ENCODE data around the gene PRKCI. TPM values are rescaled to one million over a fixed set of nuclear protein-coding genes. Genes with fewer than 3 reads are reported as not detected.
A peak's percentile ranks its signal among the peaks of the same experiment; 100 is the strongest.

PRKCI gene
- total RNA-seq, 1 experiment from 2014 or later: 25.2 TPM

DNA sequence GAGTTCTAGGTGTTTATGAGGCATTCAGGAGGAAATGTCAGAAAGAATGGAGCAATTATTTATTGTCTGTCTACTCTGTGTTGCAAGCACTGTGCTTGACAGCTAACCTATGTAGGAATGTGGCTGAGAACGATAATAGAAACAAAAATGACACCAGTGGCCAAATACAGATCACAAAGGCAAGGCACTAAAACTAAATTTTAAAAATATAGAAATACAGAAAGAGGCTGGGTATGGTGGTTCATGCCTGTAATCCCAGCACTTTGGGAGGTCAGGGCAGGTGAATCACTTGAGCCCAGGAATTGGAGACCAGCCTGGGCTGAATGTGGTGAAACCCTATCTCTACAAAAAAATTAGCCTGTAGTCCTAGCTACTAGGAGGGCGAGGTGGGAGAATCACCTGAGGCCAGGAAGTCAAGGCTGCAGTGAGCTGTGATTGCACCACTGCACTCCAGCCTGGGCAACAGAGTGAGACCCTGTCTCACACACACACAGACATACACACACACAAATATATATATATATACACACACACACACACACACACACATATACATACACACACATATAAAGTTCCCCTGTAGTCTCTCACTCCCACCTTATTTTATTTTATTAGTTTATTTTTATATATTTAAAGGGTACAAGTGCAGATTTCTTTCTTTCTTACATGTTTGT lies 6.0 kb downstream of the PRKCI start:
- peak; percentile 55; the same call in 1 of the 2 replicates for TF ChIP-seq CEBPB (IDR thresholded peaks at IDR 0.05; ENCODE audit: low read depth)
- no peak for TF ChIP-seq FOSL1 (IDR thresholded peaks at IDR 0.05; ENCODE audit: low read depth)
- Histone ChIP-seq H3K9me2 (ENCODE audit: insufficient read depth) (no peaks in the 10 kb centered on the region), H3K27me3 (ENCODE audit: insufficient read depth, low read length) (no peaks in the 10 kb centered on the region), H3K4me2 (ENCODE audit: low read length) (no peak overlapping the region), H2AFZ (ENCODE audit: low read depth, low read length, poor library complexity, severe bottlenecking) (no peak overlapping the region), H3K79me2 (ENCODE audit: insufficient read depth, low read length) (peaks cover 95% of the 10 kb centered on the region), H3K4me1 (ENCODE audit: control insufficient read depth in 1 of 2, insufficient read depth in 2 of 2, low read length in 2 of 2) (peaks cover 3 to 21% of the 10 kb centered on the region in 2 experiments), H3K27ac (ENCODE audit: low read depth, low read length) (no peak overlapping the region), H3K4me3 (replicated peaks in 1 of 2; ENCODE audit: low read depth in 1 of 2, low read length in 2 of 2) (no peak overlapping the region), H3K36me3 (ENCODE audit: control insufficient read depth in 1 of 2, insufficient read depth in 2 of 2, low read length in 2 of 2) (no peaks in the 10 kb centered on the region), H3K9me3 (ENCODE audit: control insufficient read depth in 1 of 2, insufficient read depth in 1 of 2, low read depth in 1 of 2, low read length in 2 of 2) (no peaks in the 10 kb centered on the region), H3K9ac (ENCODE audit: low read length) (no peak overlapping the region), H4K20me1 (ENCODE audit: insufficient read depth) (peaks cover 4% of the 10 kb centered on the region; the same call in 1 of the 2 replicates)
- no TSS peak for BruUV-seq (replicated peaks)
- ChIA-PET POLR2A (no interaction called here), CTCF (no interaction called here), RAD21 (ENCODE audit: low non-redundant PET in 1 of 2, low total read pairs in 2 of 2, uncharacterized antibody in 2 of 2, unreplicated experiment in 2 of 2) (no interaction called here)
- intact Hi-C loops (cut with micrococcal nuclease): no loop called here
- ATAC-seq: 0 out of 2 replicates have a peak, but pooled peaks have one; percentile 44
- DNase-seq (ENCODE audit: low read depth, low spot score): no peak

DNA sequence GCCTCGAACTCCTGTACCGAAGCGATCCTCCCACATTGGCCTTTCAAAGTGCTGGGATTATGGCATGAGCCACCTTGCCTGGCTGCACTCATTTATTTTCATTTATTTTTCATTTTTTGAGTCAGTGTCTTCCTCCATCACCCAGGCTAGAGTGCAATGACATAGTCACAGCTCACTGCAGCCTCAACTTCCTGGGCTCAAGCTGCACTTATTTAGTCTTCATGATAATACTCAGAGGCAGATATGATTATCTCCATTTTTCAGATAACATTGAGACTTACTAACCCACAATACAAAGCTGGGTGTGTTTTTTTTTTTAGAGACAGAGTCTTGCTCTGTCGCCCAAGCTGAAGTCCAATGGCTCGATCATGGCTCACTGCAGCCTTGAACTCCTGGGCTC lies 10.0 kb downstream of the PRKCI start:
- intact Hi-C loops (cut with micrococcal nuclease): no loop called here
- H4K20me1 ChIP-seq (ENCODE audit: insufficient read depth): no peaks in the 10 kb centered on the region
- ChIA-PET CTCF (no interaction called here), RAD21 (ENCODE audit: low non-redundant PET in 1 of 2, low total read pairs in 2 of 2, uncharacterized antibody in 2 of 2, unreplicated experiment in 2 of 2) (no interaction called here), POLR2A (no interaction called here)
- TF ChIP-seq ZFX (IDR thresholded peaks at IDR 0.05) (no peak), POLR2AphosphoS5 (IDR thresholded peaks at IDR 0.05; ENCODE audit: low read depth, low read length) (no peak), EGR1 (IDR thresholded peaks at IDR 0.05; ENCODE audit: low read depth) (no peak), SP1 (IDR thresholded peaks at IDR 0.05; ENCODE audit: low read depth) (no peak), CEBPB (IDR thresholded peaks at IDR 0.05; ENCODE audit: low read depth) (no peak), EZH2 (IDR thresholded peaks at IDR 0.05) (no peak), POLR2A (IDR thresholded peaks at IDR 0.05; ENCODE audit: borderline replicate concordance, extremely low read depth, insufficient read depth, insufficient read length) (no peak), YY1 (IDR thresholded peaks at IDR 0.05; ENCODE audit: extremely low read depth, insufficient replicate concordance, low read depth, low read length) (no peak), CBX3 (IDR thresholded peaks at IDR 0.05; ENCODE audit: low read depth) (no peak), ZNF274 (IDR thresholded peaks at IDR 0.05; ENCODE audit: low read depth, low read length) (no peak), ELF1 (IDR thresholded peaks at IDR 0.05; ENCODE audit: borderline replicate concordance, low read depth) (no peak), FOSL1 (IDR thresholded peaks at IDR 0.05; ENCODE audit: low read depth) (no peak), TCF7L2 (IDR thresholded peaks at IDR 0.05; ENCODE audit: borderline replicate concordance, extremely low read depth, insufficient read depth, insufficient read length) (no peak), JUND (IDR thresholded peaks at IDR 0.05) (no peak)
- TF ChIP-seq, protein P1, sequence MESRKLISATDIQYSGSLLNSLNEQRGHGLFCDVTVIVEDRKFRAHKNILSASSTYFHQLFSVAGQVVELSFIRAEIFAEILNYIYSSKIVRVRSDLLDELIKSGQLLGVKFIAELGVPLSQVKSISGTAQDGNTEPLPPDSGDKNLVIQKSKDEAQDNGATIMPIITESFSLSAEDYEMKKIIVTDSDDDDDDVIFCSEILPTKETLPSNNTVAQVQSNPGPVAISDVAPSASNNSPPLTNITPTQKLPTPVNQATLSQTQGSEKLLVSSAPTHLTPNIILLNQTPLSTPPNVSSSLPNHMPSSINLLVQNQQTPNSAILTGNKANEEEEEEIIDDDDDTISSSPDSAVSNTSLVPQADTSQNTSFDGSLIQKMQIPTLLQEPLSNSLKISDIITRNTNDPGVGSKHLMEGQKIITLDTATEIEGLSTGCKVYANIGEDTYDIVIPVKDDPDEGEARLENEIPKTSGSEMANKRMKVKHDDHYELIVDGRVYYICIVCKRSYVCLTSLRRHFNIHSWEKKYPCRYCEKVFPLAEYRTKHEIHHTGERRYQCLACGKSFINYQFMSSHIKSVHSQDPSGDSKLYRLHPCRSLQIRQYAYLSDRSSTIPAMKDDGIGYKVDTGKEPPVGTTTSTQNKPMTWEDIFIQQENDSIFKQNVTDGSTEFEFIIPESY (IDR thresholded peaks at IDR 0.05; ENCODE audit: extremely low read depth, insufficient replicate concordance, low read length): no peak
- TF ChIP-seq, protein P2, sequence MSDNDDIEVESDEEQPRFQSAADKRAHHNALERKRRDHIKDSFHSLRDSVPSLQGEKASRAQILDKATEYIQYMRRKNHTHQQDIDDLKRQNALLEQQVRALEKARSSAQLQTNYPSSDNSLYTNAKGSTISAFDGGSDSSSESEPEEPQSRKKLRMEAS (IDR thresholded peaks at IDR 0.05): no peak
- peaks cover 3 to 10% of the 10 kb centered on the region in 2 experiments; a peak in 2 of 4 replicates for H3K4me1 ChIP-seq (ENCODE audit: control insufficient read depth in 1 of 2, insufficient read depth in 2 of 2, low read length in 2 of 2)
- H3K9ac ChIP-seq (ENCODE audit: low read length): no peak overlapping the region
- ATAC-seq (no peak), DNase-seq (ENCODE audit: low read depth, low spot score) (no peak)
- no peaks in the 10 kb centered on the region for H3K27me3 ChIP-seq (ENCODE audit: insufficient read depth, low read length)
- H3K9me2 ChIP-seq (ENCODE audit: insufficient read depth): no peaks in the 10 kb centered on the region
- H3K4me2 ChIP-seq (ENCODE audit: low read length): no peak overlapping the region
- H3K27ac ChIP-seq (ENCODE audit: low read depth, low read length): no peak overlapping the region
- H2AFZ ChIP-seq (ENCODE audit: low read depth, low read length, poor library complexity, severe bottlenecking): no peak overlapping the region
- H3K9me3 ChIP-seq (ENCODE audit: control insufficient read depth in 1 of 2, insufficient read depth in 1 of 2, low read depth in 1 of 2, low read length in 2 of 2): no peaks in the 10 kb centered on the region
- BruUV-seq (replicated peaks): no TSS peak
- H3K79me2 ChIP-seq (ENCODE audit: insufficient read depth, low read length): peaks cover 70% of the 10 kb centered on the region
- H3K4me3 ChIP-seq (replicated peaks in 1 of 2; ENCODE audit: low read depth in 1 of 2, low read length in 2 of 2): no peak overlapping the region
- H3K36me3 ChIP-seq (ENCODE audit: control insufficient read depth in 1 of 2, insufficient read depth in 2 of 2, low read length in 2 of 2): peaks cover 0 to 10% of the 10 kb centered on the region in 2 experiments; a peak in 1 of 4 replicates

Measured in HCT116 (cell line).